ENCODE measurements around the gene UBAP2.

UBAP2 gene

DNA sequence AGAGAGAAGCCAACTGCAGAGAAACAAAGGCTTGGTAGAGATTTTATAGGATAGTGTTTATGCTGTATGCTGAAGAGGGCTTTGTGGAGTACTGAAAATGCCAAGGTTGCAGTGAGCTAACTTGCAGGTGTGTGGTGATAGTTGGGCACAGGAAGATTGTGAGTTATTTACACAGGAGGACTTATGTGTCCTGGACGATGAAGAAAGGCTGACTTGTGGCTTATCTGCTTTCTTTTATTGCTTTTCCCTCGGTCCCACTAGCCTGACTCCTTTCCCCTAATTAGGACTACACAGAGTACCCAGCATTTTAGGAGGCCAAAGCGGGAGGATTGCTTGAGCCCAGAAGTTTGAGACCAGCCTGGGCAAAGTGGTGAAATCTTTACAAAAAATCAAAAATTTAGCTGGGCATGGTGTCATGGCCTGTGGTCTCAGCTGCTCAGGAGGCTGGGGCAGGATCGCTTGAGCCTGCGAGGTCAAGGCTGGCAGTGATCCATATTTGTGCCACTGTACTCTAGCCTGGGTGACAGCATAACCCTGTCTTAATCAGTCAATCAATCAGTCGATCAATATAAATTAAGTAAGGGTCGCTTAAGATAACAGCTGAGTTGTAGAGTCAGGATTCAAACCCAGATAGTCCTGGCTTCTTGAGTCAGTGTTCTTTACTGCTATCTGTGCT, 169.9 kb downstream of the UBAP2 start:
- no peaks in the 10 kb centered on the region for H3K27me3 ChIP-seq (ENCODE audit: insufficient read depth, low read length)
- H3K27ac ChIP-seq (ENCODE audit: low read depth, low read length, poor library complexity, severe bottlenecking): peak overlapping the region; percentile 98
- peak overlapping the region; percentile 44; the same call in 1 of the 2 replicates for H3K4me2 ChIP-seq (ENCODE audit: low read length)
- H3K9me2 ChIP-seq (ENCODE audit: low read depth, low read length): no peaks in the 10 kb centered on the region
- H2AFZ ChIP-seq (ENCODE audit: low read length): no peak overlapping the region
- no peaks in the 10 kb centered on the region for H3K9me3 ChIP-seq (ENCODE audit: low read length)
- peaks cover 89% of the 10 kb centered on the region for H3K4me1 ChIP-seq (ENCODE audit: insufficient read depth, low read length, severe bottlenecking)
- H3K79me2 ChIP-seq (ENCODE audit: insufficient read depth, low read length): peaks cover 96% of the 10 kb centered on the region
- H3K4me3 ChIP-seq (ENCODE audit: low read depth, low read length, poor library complexity, severe bottlenecking): no peak overlapping the region
- TF ChIP-seq, protein P1, sequence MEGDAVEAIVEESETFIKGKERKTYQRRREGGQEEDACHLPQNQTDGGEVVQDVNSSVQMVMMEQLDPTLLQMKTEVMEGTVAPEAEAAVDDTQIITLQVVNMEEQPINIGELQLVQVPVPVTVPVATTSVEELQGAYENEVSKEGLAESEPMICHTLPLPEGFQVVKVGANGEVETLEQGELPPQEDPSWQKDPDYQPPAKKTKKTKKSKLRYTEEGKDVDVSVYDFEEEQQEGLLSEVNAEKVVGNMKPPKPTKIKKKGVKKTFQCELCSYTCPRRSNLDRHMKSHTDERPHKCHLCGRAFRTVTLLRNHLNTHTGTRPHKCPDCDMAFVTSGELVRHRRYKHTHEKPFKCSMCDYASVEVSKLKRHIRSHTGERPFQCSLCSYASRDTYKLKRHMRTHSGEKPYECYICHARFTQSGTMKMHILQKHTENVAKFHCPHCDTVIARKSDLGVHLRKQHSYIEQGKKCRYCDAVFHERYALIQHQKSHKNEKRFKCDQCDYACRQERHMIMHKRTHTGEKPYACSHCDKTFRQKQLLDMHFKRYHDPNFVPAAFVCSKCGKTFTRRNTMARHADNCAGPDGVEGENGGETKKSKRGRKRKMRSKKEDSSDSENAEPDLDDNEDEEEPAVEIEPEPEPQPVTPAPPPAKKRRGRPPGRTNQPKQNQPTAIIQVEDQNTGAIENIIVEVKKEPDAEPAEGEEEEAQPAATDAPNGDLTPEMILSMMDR (IDR thresholded peaks at IDR 0.05; ENCODE audit: low read length): no peak
- TF ChIP-seq EZH2 (IDR thresholded peaks at IDR 0.05; ENCODE audit: borderline replicate concordance, low read length): no peak
- no peaks in the 10 kb centered on the region for H3K36me3 ChIP-seq (ENCODE audit: insufficient read depth, low read length)
- H4K20me1 ChIP-seq (ENCODE audit: insufficient read depth, low read length): no peaks in the 10 kb centered on the region
- H3F3A ChIP-seq (ENCODE audit: insufficient read depth, low read length): no peaks in the 10 kb centered on the region
- H3K9ac ChIP-seq (ENCODE audit: low read length): peak overlapping the region; percentile 34; the same call in 1 of the 2 replicates

DNA sequence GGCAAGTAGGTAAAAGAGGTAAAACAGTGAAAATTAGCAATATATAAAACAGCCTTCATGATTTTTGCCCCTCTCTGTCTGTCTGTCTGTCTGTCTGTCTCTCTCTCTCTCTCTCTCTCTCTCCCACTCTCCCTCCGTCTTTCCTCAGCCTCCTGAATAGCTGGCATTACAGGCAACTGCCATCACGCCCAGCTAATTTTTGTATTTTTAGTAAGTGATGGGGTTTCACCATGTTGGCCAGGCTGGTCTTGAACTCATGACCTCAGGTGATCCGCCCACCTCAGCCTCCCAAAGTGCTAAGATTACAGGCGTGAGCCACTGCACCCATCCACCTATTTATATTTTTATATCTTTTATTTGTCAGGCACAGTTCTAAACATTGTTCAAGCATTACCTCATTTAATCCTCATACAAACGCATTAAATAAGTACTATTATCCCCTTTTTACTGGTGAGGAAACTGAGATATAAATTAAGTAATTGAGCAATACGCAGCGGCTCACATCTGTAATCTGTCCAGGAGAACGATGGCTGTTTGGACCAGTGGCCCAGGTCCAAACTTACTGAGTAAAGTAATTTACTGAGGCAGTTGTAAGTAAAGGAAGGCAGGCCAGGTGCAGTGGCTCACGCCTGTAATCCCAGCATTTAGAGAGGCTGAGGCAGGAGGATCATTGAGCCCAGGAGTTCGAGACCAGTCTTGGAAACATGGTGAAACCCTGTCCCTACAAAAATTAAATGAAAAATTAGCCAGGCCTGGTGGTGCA, 170.8 kb downstream of the UBAP2 start:
- Histone ChIP-seq H2AFZ (ENCODE audit: low read length) (no peak overlapping the region), H3K27ac (ENCODE audit: low read depth, low read length, poor library complexity, severe bottlenecking) (peak overlapping the region; percentile 98), H3K27me3 (ENCODE audit: insufficient read depth, low read length) (no peaks in the 10 kb centered on the region), H3K36me3 (ENCODE audit: insufficient read depth, low read length) (no peaks in the 10 kb centered on the region), H4K20me1 (ENCODE audit: insufficient read depth, low read length) (no peaks in the 10 kb centered on the region), H3K4me1 (ENCODE audit: insufficient read depth, low read length, severe bottlenecking) (peaks cover 89% of the 10 kb centered on the region), H3K4me2 (ENCODE audit: low read length) (peak overlapping the region; percentile 44; the same call in 1 of the 2 replicates), H3K4me3 (ENCODE audit: low read depth, low read length, poor library complexity, severe bottlenecking) (no peak overlapping the region), H3F3A (ENCODE audit: insufficient read depth, low read length) (no peaks in the 10 kb centered on the region; the same call in 1 of the 2 replicates), H3K9me3 (ENCODE audit: low read length) (no peaks in the 10 kb centered on the region), H3K9me2 (ENCODE audit: low read depth, low read length) (no peaks in the 10 kb centered on the region), H3K79me2 (ENCODE audit: insufficient read depth, low read length) (peaks cover 96% of the 10 kb centered on the region), H3K9ac (ENCODE audit: low read length) (peak overlapping the region; percentile 34; the same call in 1 of the 2 replicates)
- TF ChIP-seq, protein P1 (IDR thresholded peaks at IDR 0.05; ENCODE audit: low read length): no peak
- TF ChIP-seq EZH2 (IDR thresholded peaks at IDR 0.05; ENCODE audit: borderline replicate concordance, low read length): no peak

All from OCI-LY1 (cell line).